Stimulated activated CD8-positive, alpha-beta memory T cell treated with anti-CD3 and anti-CD28 coated beads, Interleukin-12 subunit alpha, Interleukin-12 subunit beta, amount 100 ng/mL, for 24 hours (primary cell): ENCODE results near the gene MYRIP.
"Not testable (repeated sequence)": the region's sequence is repeated elsewhere in the genome, so short reads cannot be mapped to it uniquely, and the experiment has no call there.

Experiments
- DNase-seq: peaks from one replicate; pipeline ENCODE4 v3.0.0-alpha.2; 2020; ENCODE audit errors: extremely low read depth

The MYRIP gene

GRCh38 chr3:40035177-40035576 lies 225.8 kb downstream of the MYRIP start:
- DNase-seq, result no peak

GRCh38 chr3:40037582-40037981 lies 228.2 kb downstream of the MYRIP start:
- no peak for DNase-seq

- DNase-seq, result no peak
Measured at GRCh38 chr3:40042752-40043443, 233.5 kb downstream of the MYRIP start.

- DNase-seq, result no peak
Measured at GRCh38 chr3:40043444-40043755, 234.0 kb downstream of the MYRIP start.

GRCh38 chr3:40044487-40044886 lies 235.1 kb downstream of the MYRIP start:
- DNase-seq, result no peak

- DNase-seq, result no peak
Measured at GRCh38 chr3:40045051-40045450, 235.6 kb downstream of the MYRIP start.

GRCh38 chr3:40046149-40046548 lies 236.7 kb downstream of the MYRIP start:
- no peak for DNase-seq

GRCh38 chr3:40047406-40047805 lies 238.0 kb downstream of the MYRIP start:
- DNase-seq, result no peak

GRCh38 chr3:40053663-40054062 lies 244.3 kb downstream of the MYRIP start:
- DNase-seq, result no peak

- no peak for DNase-seq
Measured at GRCh38 chr3:40054568-40055222, 245.3 kb downstream of the MYRIP start.

- DNase-seq, result no peak
Measured at GRCh38 chr3:40055361-40055760, 246.0 kb downstream of the MYRIP start.

GRCh38 chr3:40055956-40056355 lies 246.5 kb downstream of the MYRIP start:
- DNase-seq, result no peak

- DNase-seq, result no peak
Measured at GRCh38 chr3:40057077-40057476, 247.7 kb downstream of the MYRIP start.

- no peak for DNase-seq
Measured at GRCh38 chr3:40057786-40058185, 248.4 kb downstream of the MYRIP start.

- no peak for DNase-seq
Measured at GRCh38 chr3:40068636-40069035, 259.2 kb downstream of the MYRIP start.

- no peak for DNase-seq
Measured at GRCh38 chr3:40070816-40071215, 261.4 kb downstream of the MYRIP start.

- DNase-seq, result no peak
Measured at GRCh38 chr3:40071683-40072238, 262.4 kb downstream of the MYRIP start.

- DNase-seq, result no peak
Measured at GRCh38 chr3:40073310-40074007, 264.1 kb downstream of the MYRIP start.

GRCh38 chr3:40077139-40077538 lies 267.7 kb downstream of the MYRIP start:
- not testable (repeated sequence) for DNase-seq

- DNase-seq, result not testable (repeated sequence)
Measured at GRCh38 chr3:40077828-40078492, 268.6 kb downstream of the MYRIP start.

GRCh38 chr3:40078590-40078989 lies 269.2 kb downstream of the MYRIP start:
- DNase-seq, result no peak

- DNase-seq, result no peak
Measured at GRCh38 chr3:40079203-40079846, 269.9 kb downstream of the MYRIP start.
